Immature natural killer cell (primary cell): ENCODE measurements around the gene MAML2. TPM values are rescaled to one million over a fixed set of nuclear protein-coding genes. Genes with fewer than 3 reads are reported as not detected.

Experiments
- DNase-seq, 3 donors: peaks; one replicate each; pipeline ENCODE4 v3.0.0; 2022; ENCODE audit warnings: mixed read lengths in 1 of 3
- H3K27ac Mint-ChIP-seq, 6 donors: one replicate each; pipeline ENCODE4 v1.8.0; 2020; ENCODE audit warnings: mixed read lengths in 6 of 6, mild to moderate bottlenecking in 5 of 6, inconsistent platforms in 4 of 6, moderate library complexity in 3 of 6
- H3K27me3 Mint-ChIP-seq, 3 donors: one replicate each; pipeline ENCODE4 v1.8.0; 2020 to 2021; ENCODE audit warnings: low read depth in 3 of 3, mild to moderate bottlenecking in 3 of 3, mixed read lengths in 3 of 3, moderate library complexity in 3 of 3, inconsistent platforms in 1 of 3
- H3K36me3 Mint-ChIP-seq, 3 donors: one replicate each; pipeline ENCODE4 v1.8.0; 2020; ENCODE audit warnings: mixed read lengths in 3 of 3, inconsistent platforms in 2 of 3, mild to moderate bottlenecking in 2 of 3
- H3K4me1 Mint-ChIP-seq, 2 donors: one replicate each; pipeline ENCODE4 v1.8.0; 2020; ENCODE audit warnings: inconsistent platforms in 2 of 2, mild to moderate bottlenecking in 2 of 2, mixed read lengths in 2 of 2, moderate library complexity in 1 of 2
- H3K4me3 Mint-ChIP-seq, 5 donors: one replicate each; pipeline ENCODE4 v1.8.0; 2020; ENCODE audit warnings: mild to moderate bottlenecking in 5 of 5, mixed read lengths in 5 of 5, inconsistent platforms in 3 of 5, moderate library complexity in 3 of 5
- H3K9me3 Mint-ChIP-seq, 6 donors: one replicate each; pipeline ENCODE4 v1.8.0; 2020; ENCODE audit warnings: mild to moderate bottlenecking in 6 of 6, mixed read lengths in 6 of 6, inconsistent platforms in 4 of 6, moderate library complexity in 3 of 6
- polyA plus RNA-seq, 3 donors: library from polyadenylated mRNA; unstranded; fragments of 300-500 nt; fragmentation: Illumina TruSeq; gene quantifications; one replicate each; pipeline ENCODE4 v1.2.3, GENCODE V29; 2021

MAML2 gene
- polyA plus RNA-seq, 3 donors from 2014 or later = 0.26 to 4.5 (median 1.1) TPM

GRCh38 chr11:96204721-96205459 lies 138.1 kb downstream of the MAML2 start:
- peaks cover 0 to 4% (median 3%) of the 10 kb centered on the region in 3 donors for H3K36me3 Mint-ChIP-seq
- peak; percentile 39 to 67 (median 50) for DNase-seq
- peak overlapping the region; percentile 86 to 93 (median 88) for H3K27ac Mint-ChIP-seq
- H3K4me3 Mint-ChIP-seq = peak overlapping the region; percentile 9 to 77 (median 58)
- H3K4me1 Mint-ChIP-seq = peaks cover 53 to 60% of the 10 kb centered on the region in 2 donors
- no peaks in the 10 kb centered on the region for H3K27me3 Mint-ChIP-seq
- H3K9me3 Mint-ChIP-seq = no peaks in the 10 kb centered on the region

DNA sequence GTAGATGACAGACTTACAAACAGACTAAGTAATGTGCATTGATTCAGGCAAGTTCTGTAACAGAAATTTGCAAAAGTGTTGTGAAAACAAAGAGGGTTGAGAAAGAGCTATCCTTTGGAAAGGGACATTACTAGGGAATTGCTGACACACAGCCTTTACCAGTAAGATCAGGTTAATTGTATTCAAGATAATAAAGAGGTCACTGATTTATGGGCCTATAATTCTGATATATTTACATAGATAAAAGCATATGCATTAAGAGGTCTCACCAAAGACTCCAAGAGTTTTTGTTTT lies 138.7 kb downstream of the MAML2 start:
- Mint-ChIP-seq H3K4me1 (peaks cover 53 to 60% of the 10 kb centered on the region in 2 donors), H3K9me3 (no peaks in the 10 kb centered on the region), H3K36me3 (peaks cover 0 to 8% (median 3%) of the 10 kb centered on the region in 3 donors), H3K4me3 (peak overlapping the region; percentile 2 to 77 (median 58)), H3K27me3 (no peaks in the 10 kb centered on the region), H3K27ac (peak overlapping the region; percentile 86 to 93 (median 88))
- DNase-seq = no peak

DNA sequence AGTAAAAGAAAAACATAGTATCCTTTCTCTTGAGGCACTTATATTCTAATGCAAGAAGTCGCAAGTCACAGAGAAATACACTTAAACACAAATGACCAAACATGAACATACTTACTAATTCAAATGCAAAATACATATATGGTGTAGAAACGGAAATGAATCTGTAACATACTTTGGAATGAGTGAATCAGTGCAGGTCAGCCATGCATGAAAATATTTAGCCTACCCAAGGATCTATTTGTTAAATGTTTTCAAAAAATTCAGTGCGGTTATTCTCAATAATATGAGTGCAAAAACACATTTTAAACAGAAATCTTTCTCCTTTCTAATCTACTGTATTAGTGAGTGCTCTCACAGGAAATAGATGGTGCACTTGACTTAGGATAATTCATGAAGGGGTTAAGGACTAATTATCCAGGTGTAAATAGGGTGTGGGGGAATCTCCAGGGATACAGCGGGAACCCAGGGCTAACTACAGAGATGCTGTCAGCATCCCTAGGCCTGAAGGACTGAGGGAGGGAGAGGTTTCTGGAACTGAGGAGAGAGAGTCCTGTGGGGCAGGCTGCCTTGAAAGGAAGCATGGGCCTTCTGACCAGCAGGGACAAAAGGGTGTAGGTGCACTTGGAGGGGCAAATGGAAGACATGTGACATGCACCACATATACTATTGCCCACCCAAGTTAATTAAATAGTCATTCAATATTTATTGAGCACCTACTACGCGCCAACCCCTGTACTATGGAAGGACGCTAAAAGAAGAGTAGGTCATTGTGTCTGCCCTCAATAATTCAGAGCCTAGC lies 139.2 kb downstream of the MAML2 start:
- no peaks in the 10 kb centered on the region for H3K27me3 Mint-ChIP-seq
- peak overlapping the region; percentile 86 to 93 (median 88) for H3K27ac Mint-ChIP-seq
- H3K4me3 Mint-ChIP-seq = peak overlapping the region; percentile 2 to 77 (median 38)
- no peaks in the 10 kb centered on the region for H3K9me3 Mint-ChIP-seq
- H3K4me1 Mint-ChIP-seq = peaks cover 51 to 56% of the 10 kb centered on the region in 2 donors
- no peak for DNase-seq
- H3K36me3 Mint-ChIP-seq = peaks cover 0 to 8% (median 3%) of the 10 kb centered on the region in 3 donors

GRCh38 chr11:96200243-96200642 lies 142.8 kb downstream of the MAML2 start:
- Mint-ChIP-seq H3K27ac (peak overlapping the region in 1 of 6 donors; percentile 79), H3K4me1 (peaks cover 19 to 23% of the 10 kb centered on the region in 2 donors), H3K36me3 (peaks cover 0 to 10% (median 8%) of the 10 kb centered on the region in 3 donors), H3K9me3 (no peaks in the 10 kb centered on the region), H3K27me3 (no peaks in the 10 kb centered on the region), H3K4me3 (no peak overlapping the region)
- no peak for DNase-seq

DNA sequence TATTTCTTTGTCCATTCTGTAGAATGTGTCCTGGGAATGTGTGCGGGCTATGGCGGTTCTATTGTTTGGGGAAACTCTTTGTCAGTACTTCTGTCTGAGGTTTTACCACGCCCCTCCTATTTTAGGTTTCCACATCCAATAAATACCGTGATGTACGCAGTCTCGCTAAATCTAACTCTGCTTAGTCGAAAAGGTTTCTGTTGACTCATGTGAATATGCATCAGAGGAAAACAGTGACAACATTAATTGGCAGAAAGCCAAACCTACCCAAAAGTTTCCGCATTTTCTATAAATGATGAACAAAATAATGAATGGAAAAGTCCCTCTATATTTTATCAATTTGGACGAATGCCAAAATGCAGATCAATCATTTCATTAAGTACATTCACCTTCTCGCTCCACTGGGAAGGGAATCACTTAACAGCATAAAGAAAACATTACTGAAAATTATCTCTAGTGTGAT lies 143.4 kb downstream of the MAML2 start:
- Mint-ChIP-seq H3K27ac (peak overlapping the region in 3 of 6 donors; percentile 2 to 79 (median 21)), H3K4me3 (peak overlapping the region in 1 of 5 donors; percentile 78), H3K4me1 (peaks cover 16 to 23% of the 10 kb centered on the region in 2 donors), H3K9me3 (no peaks in the 10 kb centered on the region), H3K27me3 (no peaks in the 10 kb centered on the region), H3K36me3 (peaks cover 0 to 10% (median 8%) of the 10 kb centered on the region in 3 donors)
- DNase-seq = peak in 1 of 3 donors; percentile 47

DNA sequence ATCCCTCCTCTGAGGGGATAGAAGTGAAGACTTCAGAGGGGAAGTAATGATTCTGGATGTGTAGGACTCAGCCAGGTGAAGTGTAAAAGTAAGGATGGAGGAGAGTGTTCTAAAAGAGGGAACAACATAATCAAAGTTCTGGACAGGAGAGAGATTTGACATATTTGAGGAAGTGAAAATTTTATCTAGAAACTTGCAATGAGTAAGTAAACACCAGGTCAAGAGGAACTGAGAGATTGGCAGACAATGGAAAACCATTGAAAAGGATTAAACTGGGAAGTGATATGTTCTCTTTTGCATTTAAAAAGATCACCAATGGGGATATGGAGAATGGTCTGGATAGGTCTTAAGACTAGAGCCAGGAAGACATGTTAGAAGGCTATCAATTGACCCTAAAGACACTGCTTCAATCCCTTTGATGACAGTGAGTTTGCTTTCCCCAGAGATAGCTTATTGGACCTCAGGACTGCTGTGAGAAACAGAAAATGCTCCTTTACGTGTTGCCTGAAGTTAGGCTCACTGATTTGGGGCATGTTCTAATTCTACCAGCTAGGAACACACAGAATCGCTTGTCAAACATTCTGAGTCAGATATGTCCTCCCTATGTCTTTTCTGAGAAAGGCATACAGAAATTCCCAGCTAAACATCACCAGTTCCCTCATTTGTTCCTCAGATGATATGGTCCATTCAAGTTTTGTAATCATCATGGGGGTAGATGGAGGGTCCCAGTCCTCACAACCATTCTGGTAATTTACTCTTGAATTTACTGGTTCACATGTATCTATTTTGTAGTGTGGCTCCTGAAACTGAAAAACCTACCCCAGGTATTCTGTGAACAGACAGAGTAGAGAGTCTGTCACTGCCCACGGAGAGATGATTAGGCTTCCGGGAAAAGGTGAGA lies 144.9 kb downstream of the MAML2 start:
- Mint-ChIP-seq H3K27me3 (no peaks in the 10 kb centered on the region), H3K9me3 (no peaks in the 10 kb centered on the region), H3K4me3 (no peak overlapping the region), H3K27ac (peak overlapping the region in 2 of 6 donors; percentile 40 to 74), H3K4me1 (peaks cover 13 to 22% of the 10 kb centered on the region in 2 donors), H3K36me3 (peaks cover 0 to 10% (median 8%) of the 10 kb centered on the region in 3 donors)
- DNase-seq = no peak

- Mint-ChIP-seq H3K36me3 (peaks cover 0 to 10% (median 8%) of the 10 kb centered on the region in 3 donors), H3K27me3 (no peaks in the 10 kb centered on the region), H3K4me3 (no peak overlapping the region), H3K9me3 (no peaks in the 10 kb centered on the region), H3K27ac (no peak overlapping the region), H3K4me1 (peaks cover 13 to 22% of the 10 kb centered on the region in 2 donors)
- no peak for DNase-seq
Observed at GRCh38 chr11:96197103-96197502, 145.9 kb downstream of the MAML2 start.

DNA sequence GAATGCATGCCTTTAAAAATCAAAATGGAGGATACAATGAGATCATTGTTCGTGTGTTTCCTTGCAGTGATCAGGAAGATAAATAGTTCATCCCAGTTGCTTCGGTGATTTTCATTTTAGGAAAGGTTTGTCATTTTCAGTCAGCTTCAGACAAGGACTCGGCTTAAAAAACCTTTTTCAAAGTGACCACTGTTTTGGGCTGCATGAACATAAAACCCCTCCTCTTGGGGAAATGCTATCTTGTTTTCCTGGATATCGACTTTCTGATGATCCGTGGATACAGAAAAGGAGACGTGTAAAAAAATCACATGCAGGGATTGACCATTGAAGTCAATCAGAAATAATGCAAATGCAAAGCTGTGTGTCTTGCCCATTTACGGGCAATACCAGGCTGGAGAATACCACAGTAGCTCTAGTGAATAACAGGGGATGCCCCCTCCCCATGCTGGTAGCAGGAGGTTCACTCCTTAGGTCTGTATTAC lies 146.8 kb downstream of the MAML2 start:
- H3K4me3 Mint-ChIP-seq = no peak overlapping the region
- peak overlapping the region in 1 of 6 donors; percentile 0 for H3K27ac Mint-ChIP-seq

DNA sequence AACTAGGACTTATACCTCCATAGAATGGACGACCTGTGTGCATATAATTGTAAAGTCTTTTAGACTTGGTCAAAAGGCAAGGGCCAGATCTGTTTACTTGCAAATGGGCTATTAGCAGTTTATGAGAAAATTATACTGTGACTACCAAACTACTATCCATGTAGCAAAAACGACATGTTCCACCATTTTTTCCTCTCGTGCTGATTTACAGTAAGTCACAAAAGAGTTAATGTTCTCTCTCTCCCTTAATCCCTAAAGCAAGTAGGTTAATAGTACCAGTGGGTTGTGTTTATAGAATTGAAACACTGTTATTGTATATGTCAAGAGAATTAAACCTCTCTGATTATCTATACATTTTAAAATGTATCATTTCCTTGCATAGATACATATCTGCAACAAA lies 147.3 kb downstream of the MAML2 start:
- Mint-ChIP-seq H3K4me3 (no peak overlapping the region), H3K4me1 (peaks cover 17 to 25% of the 10 kb centered on the region in 2 donors), H3K27me3 (no peaks in the 10 kb centered on the region), H3K36me3 (peaks cover 0 to 14% (median 12%) of the 10 kb centered on the region in 3 donors), H3K27ac (peak overlapping the region in 1 of 6 donors; percentile 0), H3K9me3 (no peaks in the 10 kb centered on the region)
- DNase-seq = no peak

More for the DNA sequence above, 146.8 kb downstream of the MAML2 start:
- Mint-ChIP-seq H3K27me3 (no peaks in the 10 kb centered on the region), H3K9me3 (no peaks in the 10 kb centered on the region), H3K4me1 (peaks cover 15 to 22% of the 10 kb centered on the region in 2 donors), H3K36me3 (peaks cover 0 to 10% (median 8%) of the 10 kb centered on the region in 3 donors)
- no peak for DNase-seq

DNA sequence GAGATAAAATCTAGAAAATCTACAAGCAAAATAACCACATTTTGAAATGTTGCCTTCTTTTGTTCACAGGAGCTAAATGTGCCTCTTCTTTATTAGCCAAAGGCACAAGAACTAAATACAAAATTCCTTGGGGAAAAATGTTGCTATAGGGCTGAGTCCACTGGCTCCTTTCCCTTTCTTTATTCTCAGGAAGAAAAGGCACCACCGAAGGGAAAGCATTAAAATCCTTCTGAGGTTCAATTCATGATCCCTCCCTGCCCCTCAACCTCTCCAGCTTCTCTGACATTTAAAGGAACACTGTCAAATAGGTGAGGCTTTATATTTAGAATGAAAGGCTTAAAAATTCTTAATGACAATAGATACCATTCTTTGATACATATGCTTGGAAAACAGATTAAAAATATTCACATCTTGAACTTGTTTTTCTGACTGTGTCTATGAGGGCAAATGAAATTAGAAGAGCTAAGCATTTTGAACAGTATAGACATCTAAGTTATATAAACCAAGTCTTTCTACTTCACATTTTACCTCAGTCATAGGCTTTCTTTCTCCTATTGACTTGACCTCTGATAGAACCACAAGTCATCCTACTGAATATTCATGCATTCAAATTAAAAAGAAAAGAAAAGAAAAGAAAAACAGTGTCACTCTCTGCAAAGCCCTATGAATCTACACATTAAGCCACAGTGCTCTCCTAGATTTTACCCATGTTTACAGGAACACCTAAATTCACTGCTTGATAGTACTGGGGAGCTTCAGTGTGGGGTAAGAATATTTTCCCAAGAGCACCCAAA lies 148.2 kb downstream of the MAML2 start:
- Mint-ChIP-seq H3K9me3 (no peaks in the 10 kb centered on the region), H3K4me3 (peak overlapping the region in 1 of 5 donors; percentile 41), H3K27ac (peak overlapping the region in 4 of 6 donors; percentile 1 to 76 (median 40)), H3K27me3 (no peaks in the 10 kb centered on the region), H3K36me3 (peaks cover 0 to 19% (median 14%) of the 10 kb centered on the region in 3 donors), H3K4me1 (peaks cover 25 to 34% of the 10 kb centered on the region in 2 donors)
- DNase-seq = no peak

DNA sequence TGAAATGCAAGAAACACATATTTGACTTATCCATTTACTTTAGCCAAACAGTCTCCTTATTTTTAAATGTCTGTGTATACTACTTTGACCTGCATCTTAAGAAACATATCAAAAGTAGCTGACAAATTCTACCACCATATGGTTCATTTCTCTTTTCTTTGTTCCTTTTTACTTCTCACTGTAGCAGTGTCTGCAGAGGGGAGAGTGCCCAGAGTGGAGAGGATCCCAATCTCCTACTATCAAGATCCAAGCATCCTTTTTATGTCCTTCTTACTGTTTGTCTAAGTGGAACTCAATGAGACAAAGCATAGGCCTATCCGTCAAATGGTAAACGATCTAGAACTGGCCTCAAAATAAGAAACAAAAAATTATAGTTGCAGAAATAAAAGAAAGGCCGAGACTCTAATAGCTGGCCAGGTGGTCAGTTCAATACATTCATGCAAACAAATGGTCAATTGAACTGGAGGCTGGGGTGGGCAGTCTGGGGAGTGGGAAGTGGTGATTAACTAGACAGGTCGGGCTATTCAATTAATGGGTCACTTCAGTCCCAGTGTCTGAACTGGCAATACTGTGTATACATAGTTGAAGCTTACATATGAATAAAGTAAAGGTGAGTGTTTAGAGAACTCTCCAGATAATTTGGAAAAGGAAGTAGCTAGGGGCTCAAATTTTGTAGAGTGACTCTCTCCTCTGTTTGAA lies 149.1 kb downstream of the MAML2 start:
- H3K4me1 Mint-ChIP-seq = peaks cover 32 to 43% of the 10 kb centered on the region in 2 donors
- no peaks in the 10 kb centered on the region for H3K9me3 Mint-ChIP-seq
- DNase-seq = no peak
- H3K27me3 Mint-ChIP-seq = no peaks in the 10 kb centered on the region
- peak overlapping the region in 3 of 6 donors; percentile 35 to 71 (median 42) for H3K27ac Mint-ChIP-seq
- peaks cover 0 to 15% (median 14%) of the 10 kb centered on the region in 3 donors for H3K36me3 Mint-ChIP-seq
- peak overlapping the region in 3 of 5 donors; percentile 3 to 41 (median 22) for H3K4me3 Mint-ChIP-seq

DNA sequence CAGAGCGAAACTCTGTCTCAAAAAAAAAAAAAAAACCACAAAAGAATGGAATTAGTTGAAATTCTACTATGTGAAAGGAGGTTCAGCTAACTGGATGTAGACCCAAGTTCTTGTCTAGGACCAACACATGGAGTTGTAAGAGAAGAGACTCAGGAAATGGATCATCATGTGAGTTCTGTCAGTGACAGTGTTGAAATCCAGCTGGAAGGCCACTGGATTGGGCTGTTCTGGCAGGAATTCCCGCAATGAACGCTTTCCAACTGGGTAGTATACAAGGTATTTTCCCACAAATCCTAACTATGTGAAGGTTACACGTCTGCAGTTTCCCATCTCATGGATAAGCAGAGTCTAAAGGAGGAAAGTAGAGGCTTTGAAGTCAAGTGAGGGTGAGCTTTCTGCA lies 151.2 kb downstream of the MAML2 start:
- Mint-ChIP-seq H3K9me3 (no peaks in the 10 kb centered on the region), H3K4me1 (peaks cover 46 to 65% of the 10 kb centered on the region in 2 donors), H3K36me3 (peaks cover 0 to 11% (median 4%) of the 10 kb centered on the region in 3 donors), H3K4me3 (no peak overlapping the region), H3K27me3 (peaks cover 0 to 2% (median 0%) of the 10 kb centered on the region in 3 donors), H3K27ac (no peak overlapping the region)
- DNase-seq = no peak
